Smooth muscle cell of trachea (primary cell): Measurements from ENCODE around the gene EGR1. TPM values are rescaled to one million over a fixed set of nuclear protein-coding genes. Genes with fewer than 3 reads are reported as not detected.

Experiments
- total RNA-seq: library from RNA; depleted of rRNA; stranded (reverse); fragments of >200 nt; gene quantifications from 2 replicates; pipeline ENCODE4 v1.2.1, GENCODE V29; 2014

EGR1 gene
- 2.8 and 4.5 TPM in 2 replicates for total RNA-seq

GRCh38 chr5:138465261-138466124 lies at the start of gene EGR1:
EGR1 (plus strand) TSS chr5:138465479; CDS start chr5:138465762, 283 bp downstream.

DNA sequence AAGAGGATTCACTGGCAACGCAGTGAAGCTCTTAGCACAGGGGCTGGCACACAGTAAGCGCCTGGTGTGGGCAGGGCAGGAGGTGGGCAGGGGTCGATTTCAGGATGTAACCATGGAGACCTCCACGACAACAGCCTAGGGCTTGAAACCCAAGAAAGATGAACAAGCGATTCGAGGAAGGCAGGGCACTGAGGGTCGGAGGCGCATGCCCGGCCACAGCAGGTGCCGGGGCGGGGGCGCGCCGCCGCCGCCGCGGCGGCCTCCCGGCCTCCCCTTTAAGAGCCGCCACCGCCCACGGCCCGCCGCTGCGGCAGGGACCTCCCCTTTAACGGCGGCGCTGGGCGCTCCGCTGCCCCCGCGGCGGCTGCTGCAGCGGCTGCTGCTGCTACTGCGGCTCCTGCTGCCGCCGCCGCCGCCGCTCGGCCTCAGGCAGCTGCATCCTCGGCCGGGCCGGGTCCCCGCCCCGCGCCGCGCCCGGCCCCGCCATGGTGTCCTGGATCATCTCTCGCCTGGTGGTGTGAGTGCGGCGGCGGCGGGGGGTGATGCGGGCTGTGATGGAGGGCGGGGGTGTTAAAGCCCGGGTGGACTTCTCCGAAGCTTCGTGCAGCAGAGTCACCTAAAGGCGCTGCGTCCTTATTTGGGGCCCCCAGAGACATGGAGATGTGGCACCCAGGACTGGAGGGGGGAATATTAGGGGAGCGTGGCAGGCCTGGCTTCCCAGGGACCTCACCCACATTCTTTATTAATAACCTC lies 26.4 kb upstream of the EGR1 start, which contains the start of gene REEP2:
TSS of gene REEP2 (plus strand) at position 334 of the 753 bp plus-strand sequence. CDS start at position 486, 152 bp downstream.

Other genes starting within 250 kb of the EGR1 start
- gene GFRA3, start 190.9 kb upstream of the EGR1 start, total RNA-seq, result not detected in 2 replicates
- gene CDC25C, start 133.7 kb upstream of the EGR1 start, total RNA-seq, result 0.66 and 13.7 TPM in 2 replicates
- 30.4 and 50.3 TPM in 2 replicates for gene FAM53C, start 127.2 kb upstream of the EGR1 start, total RNA-seq
- gene KDM3B, start 112.8 kb upstream of the EGR1 start, total RNA-seq, result 43.2 and 55.0 TPM in 2 replicates
- 8.4 and 25.1 TPM in 2 replicates for gene REEP2, start 26.4 kb upstream of the EGR1 start, total RNA-seq
- gene ETF1, start 77.8 kb downstream of the EGR1 start, total RNA-seq, result 126 and 127 TPM in 2 replicates
- 261 and 308 TPM in 2 replicates for gene HSPA9, start 109.9 kb downstream of the EGR1 start, total RNA-seq